GM21786 (cell line): Measurements from ENCODE around the gene CHST15.

ENCODE experiments used
- ATAC-seq: cut with Tn5 transposase; IDR thresholded peaks from one replicate; pipeline ENCODE4 v1.9.1; 2021; ENCODE audit not compliant: unreplicated experiment

CHST15 gene

GRCh38 chr10:124032087-124032935, 61.1 kb downstream of the CHST15 start:
- no peak for ATAC-seq

- ATAC-seq = no peak
Observed at GRCh38 chr10:124030492-124031110, 62.8 kb downstream of the CHST15 start.

- ATAC-seq = no peak
Observed at GRCh38 chr10:124030061-124030460, 63.3 kb downstream of the CHST15 start.

GRCh38 chr10:124029559-124029958, 63.8 kb downstream of the CHST15 start:
- ATAC-seq = no peak

GRCh38 chr10:124028700-124029480, 64.5 kb downstream of the CHST15 start:
- no peak for ATAC-seq

GRCh38 chr10:124027651-124028050, 65.7 kb downstream of the CHST15 start:
- no peak for ATAC-seq

- no peak for ATAC-seq
Observed at GRCh38 chr10:124027031-124027611, 66.3 kb downstream of the CHST15 start.

- ATAC-seq = no peak
Observed at GRCh38 chr10:124026589-124026939, 66.8 kb downstream of the CHST15 start.

- no peak for ATAC-seq
Observed at GRCh38 chr10:124025660-124026588, 67.5 kb downstream of the CHST15 start.

- ATAC-seq = no peak
Observed at GRCh38 chr10:124025152-124025551, 68.2 kb downstream of the CHST15 start.

- ATAC-seq = no peak
Observed at GRCh38 chr10:124022066-124022465, 71.3 kb downstream of the CHST15 start.

- ATAC-seq = no peak
Observed at GRCh38 chr10:124020981-124021815, 72.2 kb downstream of the CHST15 start.

GRCh38 chr10:124019886-124020797, 73.3 kb downstream of the CHST15 start:
- ATAC-seq = no peak

GRCh38 chr10:124018886-124019525, 74.4 kb downstream of the CHST15 start:
- ATAC-seq = no peak

GRCh38 chr10:124017729-124018128, 75.7 kb downstream of the CHST15 start:
- ATAC-seq = no peak

- no peak for ATAC-seq
Observed at GRCh38 chr10:124016804-124017375, 76.5 kb downstream of the CHST15 start.

GRCh38 chr10:124015991-124016390, 77.4 kb downstream of the CHST15 start:
- no peak for ATAC-seq
